Mesendoderm (in vitro differentiated cells): Measurements from ENCODE around the gene ADK.
"Not testable (repeated sequence)": the region's sequence is repeated elsewhere in the genome, so short reads cannot be mapped to it uniquely, and the experiment has no call there.

Experiments
- DNase-seq: peaks from one replicate; pipeline ENCODE4 v3.0.0; 2013
- H2AK5ac ChIP-seq: 2 replicates; pipeline ENCODE4 v1.6.1; 2013; ENCODE audit warnings: low read length, inconsistent platforms
- H2BK120ac ChIP-seq: 2 replicates; pipeline ENCODE4 v1.6.1; 2013; ENCODE audit warnings: low read depth, mild to moderate bottlenecking, low read length, moderate library complexity, mixed read lengths
- H2BK15ac ChIP-seq: replicated peaks from 2 replicates; pipeline ENCODE4 v1.6.1; 2013; ENCODE audit warnings: low read depth, mild to moderate bottlenecking, moderate library complexity
- H2BK5ac ChIP-seq: 2 replicates; pipeline ENCODE4 v1.6.1; 2013; ENCODE audit warnings: low read length, inconsistent platforms
- H3K18ac ChIP-seq: 2 replicates; pipeline ENCODE4 v1.6.1; 2013; ENCODE audit warnings: mild to moderate bottlenecking, low read length, mixed read lengths
- H3K23ac ChIP-seq: one replicate; pipeline ENCODE4 v1.6.1; 2013; ENCODE audit warnings: low read length
- H3K27ac ChIP-seq: 2 replicates; pipeline ENCODE4 v1.5.1; 2013; ENCODE audit warnings: low read depth, mild to moderate bottlenecking, inconsistent platforms, low read length, moderate library complexity
- H3K27me3 ChIP-seq: 2 replicates; pipeline ENCODE4 v1.6.1; 2013; ENCODE audit warnings: low read length, control low read depth, mild to moderate bottlenecking, inconsistent platforms; ENCODE audit not compliant: insufficient read depth, poor library complexity
- H3K36me3 ChIP-seq: 2 replicates; pipeline ENCODE4 v1.6.1; 2013; ENCODE audit warnings: low read length, inconsistent platforms; ENCODE audit not compliant: control insufficient read depth, insufficient read depth
- H3K4ac ChIP-seq: one replicate; pipeline ENCODE4 v1.6.1; 2013; ENCODE audit warnings: low read depth, mild to moderate bottlenecking, low read length, moderate library complexity
- H3K4me1 ChIP-seq: 2 replicates; pipeline ENCODE4 v1.6.1; 2013; ENCODE audit warnings: low read depth, low read length, inconsistent platforms; ENCODE audit not compliant: control insufficient read depth
- H3K4me2 ChIP-seq: 2 replicates; pipeline ENCODE4 v1.6.1; 2013; ENCODE audit warnings: low read length
- H3K4me3 ChIP-seq: 2 replicates; pipeline ENCODE4 v1.5.1; 2013; ENCODE audit warnings: mild to moderate bottlenecking, low read length
- H3K56ac ChIP-seq: one replicate; pipeline ENCODE4 v1.6.1; 2013; ENCODE audit warnings: low read length
- H3K79me1 ChIP-seq: 2 replicates; pipeline ENCODE4 v1.6.1; 2013; ENCODE audit warnings: low read length, inconsistent platforms
- H3K79me2 ChIP-seq: 2 replicates; pipeline ENCODE4 v1.6.1; 2013; ENCODE audit warnings: mild to moderate bottlenecking, low read length; ENCODE audit not compliant: control insufficient read depth, insufficient read depth
- H3K9ac ChIP-seq: 2 replicates; pipeline ENCODE4 v1.6.1; 2013; ENCODE audit warnings: low read length, inconsistent platforms
- H4K5ac ChIP-seq: one replicate; pipeline ENCODE4 v1.6.1; 2013; ENCODE audit warnings: low read length
- H4K8ac ChIP-seq: one replicate; pipeline ENCODE4 v1.6.1; 2013; ENCODE audit warnings: low read depth, mild to moderate bottlenecking, control low read depth, low read length, moderate library complexity
- WGBS: extraction: QIAGEN DNeasy Blood & Tissue Kit; methylation state at CpG from one replicate; pipeline ENCODE4 v1.1.7; 2013; ENCODE audit warnings: low lambda C conversion rate, missing lambda C conversion rate; ENCODE audit not compliant: insufficient coverage; ENCODE audit errors: extremely low coverage; 5-methylcytosine and 5-hydroxymethylcytosine counted together

ADK gene

DNA sequence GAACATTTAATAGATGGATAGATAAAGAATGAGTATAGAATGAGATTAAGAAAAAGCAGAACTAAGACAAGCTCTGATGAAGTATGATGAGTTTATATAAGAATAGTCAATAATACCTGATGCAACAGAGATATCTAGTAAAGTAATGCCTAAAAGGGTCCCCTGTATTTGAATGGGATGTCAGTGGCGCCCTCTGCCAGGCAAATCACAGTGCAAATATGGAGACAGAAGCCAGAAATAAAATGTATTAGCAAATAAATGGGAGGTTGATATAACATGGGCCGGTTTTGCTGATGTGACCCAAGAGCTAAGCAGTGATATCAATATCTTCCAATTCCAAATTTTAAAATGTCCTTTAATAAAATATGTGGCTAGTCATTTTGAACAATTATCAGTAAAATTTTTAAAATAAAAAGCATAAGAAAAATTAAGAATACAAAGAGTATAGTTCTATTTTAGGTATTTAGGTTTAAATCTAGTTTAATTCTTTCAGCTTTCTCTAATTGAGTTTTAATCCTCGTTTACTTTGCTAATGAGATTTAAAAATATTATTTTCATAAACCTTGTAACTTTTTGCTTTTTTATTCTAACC lies 62.6 kb downstream of the ADK start:
- H3K27ac ChIP-seq, result no peak overlapping the region
- H3K18ac ChIP-seq, result no peak overlapping the region
- no peak overlapping the region for H2BK15ac ChIP-seq
- no peak overlapping the region for H3K4me2 ChIP-seq
- H3K36me3 ChIP-seq, result no peaks in the 10 kb centered on the region
- no peak overlapping the region for H2BK120ac ChIP-seq
- H3K9ac ChIP-seq, result no peak overlapping the region
- no peak overlapping the region for H3K4me3 ChIP-seq
- no peak overlapping the region for H2AK5ac ChIP-seq
- H3K56ac ChIP-seq, result no peak overlapping the region
- H3K79me2 ChIP-seq, result peaks cover 2% of the 10 kb centered on the region
- H3K23ac ChIP-seq, result no peak overlapping the region
- no CpG with 5 or more reads among the region's 3 CpGs for WGBS
- no peaks in the 10 kb centered on the region for H3K27me3 ChIP-seq
- H2BK5ac ChIP-seq, result no peak overlapping the region
- DNase-seq, result peak; percentile 56
- peaks cover 3% of the 10 kb centered on the region for H3K79me1 ChIP-seq
- H4K5ac ChIP-seq, result no peak overlapping the region
- H3K4me1 ChIP-seq, result no peaks in the 10 kb centered on the region
- no peak overlapping the region for H3K4ac ChIP-seq
- H4K8ac ChIP-seq, result no peak overlapping the region

DNA sequence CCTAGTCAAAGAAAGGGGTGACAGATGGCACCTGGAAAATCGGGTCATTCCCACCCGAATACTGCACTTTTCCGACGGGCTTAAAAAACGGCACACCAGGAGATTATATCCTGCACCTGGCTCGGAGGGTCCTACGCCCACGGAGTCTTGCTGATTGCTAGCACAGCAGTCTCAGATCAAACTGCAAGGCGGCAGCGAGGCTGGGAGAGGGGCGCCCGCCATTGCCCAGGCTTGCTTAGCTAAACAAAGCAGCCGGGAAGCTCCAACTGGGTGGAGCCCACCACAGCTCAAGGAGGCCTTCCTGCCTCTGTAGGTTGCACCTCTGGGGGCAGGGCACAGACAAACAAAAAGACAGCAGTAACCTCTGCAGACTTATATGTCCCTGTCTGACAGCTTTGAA lies 66.1 kb downstream of the ADK start:
- H3K79me2 ChIP-seq, H3K36me3 ChIP-seq, H4K5ac ChIP-seq, DNase-seq, H2AK5ac ChIP-seq, H3K27ac ChIP-seq, H3K18ac ChIP-seq, H3K56ac ChIP-seq, H3K23ac ChIP-seq, H3K4ac ChIP-seq, H3K4me3 ChIP-seq, H2BK15ac ChIP-seq, H3K4me1 ChIP-seq, H2BK120ac ChIP-seq, H3K79me1 ChIP-seq, H3K4me2 ChIP-seq, H2BK5ac ChIP-seq, H3K9ac ChIP-seq, H4K8ac ChIP-seq, H3K27me3 ChIP-seq: not testable (repeated sequence)
- no CpG with 5 or more reads among the region's 13 CpGs for WGBS

GRCh38 chr10:74222467-74222866 lies 71.4 kb downstream of the ADK start:
- not testable (repeated sequence) for H3K79me2 ChIP-seq, H3K36me3 ChIP-seq, H3K4me1 ChIP-seq, H4K8ac ChIP-seq, H3K27me3 ChIP-seq, H3K4me2 ChIP-seq, H3K18ac ChIP-seq, H3K56ac ChIP-seq, H3K4ac ChIP-seq, H2BK5ac ChIP-seq, H3K4me3 ChIP-seq, H2BK15ac ChIP-seq, H3K79me1 ChIP-seq, H3K9ac ChIP-seq, DNase-seq, H2BK120ac ChIP-seq, H3K27ac ChIP-seq, H2AK5ac ChIP-seq, H4K5ac ChIP-seq, H3K23ac ChIP-seq
- WGBS, result no CpG with 5 or more reads among the region's 4 CpGs

- WGBS, result no CpG with 5 or more reads among the region's 9 CpGs
- Histone ChIP-seq H4K5ac (no peak overlapping the region), H3K18ac (no peak overlapping the region), H2BK120ac (no peak overlapping the region), H3K4me1 (no peaks in the 10 kb centered on the region), H3K27ac (no peak overlapping the region), H3K4me3 (no peak overlapping the region), H3K4me2 (no peak overlapping the region), H3K4ac (no peak overlapping the region), H3K36me3 (no peaks in the 10 kb centered on the region), H4K8ac (no peak overlapping the region), H3K79me1 (no peaks in the 10 kb centered on the region), H3K23ac (no peak overlapping the region), H3K9ac (no peak overlapping the region), H2BK5ac (no peak overlapping the region), H3K79me2 (no peaks in the 10 kb centered on the region), H2AK5ac (no peak overlapping the region), H2BK15ac (no peak overlapping the region), H3K56ac (no peak overlapping the region), H3K27me3 (no peaks in the 10 kb centered on the region)
- DNase-seq, result peak; percentile 22
Measured at GRCh38 chr10:74223755-74224529, 72.9 kb downstream of the ADK start.

GRCh38 chr10:74227697-74228424 lies 76.8 kb downstream of the ADK start:
- no peak for DNase-seq
- Histone ChIP-seq H3K4me3 (no peak overlapping the region), H3K36me3 (no peaks in the 10 kb centered on the region), H3K4me1 (no peaks in the 10 kb centered on the region), H3K4ac (no peak overlapping the region), H2AK5ac (no peak overlapping the region), H3K9ac (no peak overlapping the region), H2BK15ac (no peak overlapping the region), H2BK5ac (no peak overlapping the region), H4K8ac (no peak overlapping the region), H3K27ac (no peak overlapping the region), H4K5ac (no peak overlapping the region), H3K56ac (no peak overlapping the region), H2BK120ac (no peak overlapping the region), H3K23ac (no peak overlapping the region), H3K79me1 (no peaks in the 10 kb centered on the region), H3K27me3 (no peaks in the 10 kb centered on the region), H3K18ac (no peak overlapping the region), H3K79me2 (no peaks in the 10 kb centered on the region), H3K4me2 (no peak overlapping the region)
- no CpG with 5 or more reads among the region's 3 CpGs for WGBS
